ENCODE data around the gene SLC9A4. TPM values are rescaled to one million over a fixed set of nuclear protein-coding genes. Genes with fewer than 3 reads are reported as not detected.

SLC9A4 gene
- total and polyA plus RNA-seq, 2 donors (not counting 3 experiments of a cell fraction or from before 2014, with no cell fraction given), result not detected

DNA sequence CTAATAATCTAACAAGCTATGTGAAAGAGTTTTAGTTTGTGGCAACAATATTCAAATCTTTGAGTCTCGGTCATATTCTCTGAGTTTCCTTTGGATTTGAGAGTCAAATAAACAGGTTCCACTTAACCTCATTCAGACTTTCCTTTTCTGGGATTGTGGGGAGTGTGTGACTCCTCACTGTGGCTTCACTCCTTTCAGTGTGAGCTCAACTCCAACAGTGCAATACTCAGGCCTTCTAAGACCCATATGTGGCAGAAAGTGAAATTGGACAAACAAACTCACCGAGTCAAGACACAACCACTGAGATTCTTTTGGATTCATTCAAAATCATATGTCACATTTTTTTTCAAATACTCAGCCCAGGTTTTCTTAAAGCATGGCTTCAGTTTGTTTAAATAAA is 25.4 kb downstream of the SLC9A4 start:
- no peak for FAIRE-seq
- BruUV-seq (replicated peaks), result no TSS peak
- H3K4me3 ChIP-seq (replicated peaks in 1 of 3; ENCODE audit: insufficient read depth in 1 of 3, low read depth in 1 of 3, low read length in 3 of 3), result no peak overlapping the region
- no peak overlapping the region for H3K9ac ChIP-seq (replicated peaks; ENCODE audit: extremely low read depth, insufficient read depth, low read length)
- no peak overlapping the region for H2AFZ ChIP-seq (ENCODE audit: low read depth, low read length)
- H3K79me2 ChIP-seq (ENCODE audit: control insufficient read depth, insufficient read depth, low read length), result no peaks in the 10 kb centered on the region
- H3K27me3 ChIP-seq (ENCODE audit: control insufficient read depth in 2 of 2, insufficient read depth in 2 of 2, low read length in 2 of 2), result peaks cover 2 to 33% of the 10 kb centered on the region in 2 experiments
- H3K9me3 ChIP-seq (replicated peaks; ENCODE audit: control insufficient read depth, insufficient read depth, low read length), result no peaks in the 10 kb centered on the region
- POLR2A ChIA-PET, result no interaction called here
- dilution Hi-C loops (cut with MboI; ENCODE audit: extremely low pct_ligation_motif_present, low sequenced_read_pairs), result loop anchor here (25.0 kb wide), 1 partner anchor 89 kb away; no protein-coding TSS in a partner anchor
- DNase-seq (ENCODE audit: low read depth, low spot score), result no peak
- no peak overlapping the region for H3K4me2 ChIP-seq (ENCODE audit: insufficient read depth, low read length)
- TF ChIP-seq, protein P1, sequence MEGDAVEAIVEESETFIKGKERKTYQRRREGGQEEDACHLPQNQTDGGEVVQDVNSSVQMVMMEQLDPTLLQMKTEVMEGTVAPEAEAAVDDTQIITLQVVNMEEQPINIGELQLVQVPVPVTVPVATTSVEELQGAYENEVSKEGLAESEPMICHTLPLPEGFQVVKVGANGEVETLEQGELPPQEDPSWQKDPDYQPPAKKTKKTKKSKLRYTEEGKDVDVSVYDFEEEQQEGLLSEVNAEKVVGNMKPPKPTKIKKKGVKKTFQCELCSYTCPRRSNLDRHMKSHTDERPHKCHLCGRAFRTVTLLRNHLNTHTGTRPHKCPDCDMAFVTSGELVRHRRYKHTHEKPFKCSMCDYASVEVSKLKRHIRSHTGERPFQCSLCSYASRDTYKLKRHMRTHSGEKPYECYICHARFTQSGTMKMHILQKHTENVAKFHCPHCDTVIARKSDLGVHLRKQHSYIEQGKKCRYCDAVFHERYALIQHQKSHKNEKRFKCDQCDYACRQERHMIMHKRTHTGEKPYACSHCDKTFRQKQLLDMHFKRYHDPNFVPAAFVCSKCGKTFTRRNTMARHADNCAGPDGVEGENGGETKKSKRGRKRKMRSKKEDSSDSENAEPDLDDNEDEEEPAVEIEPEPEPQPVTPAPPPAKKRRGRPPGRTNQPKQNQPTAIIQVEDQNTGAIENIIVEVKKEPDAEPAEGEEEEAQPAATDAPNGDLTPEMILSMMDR (IDR thresholded peaks at IDR 0.05; ENCODE audit: extremely low read depth in 1 of 2, insufficient read depth in 1 of 2, low read depth in 1 of 2, low read length in 2 of 2), result no peak
- no peak for TF ChIP-seq FOS (IDR thresholded peaks at IDR 0.05; ENCODE audit: borderline replicate concordance, insufficient read depth, low read length)
- TF ChIP-seq GATA2 (IDR thresholded peaks at IDR 0.05; ENCODE audit: insufficient read depth, insufficient read length, low read depth, low read length), result no peak
- no peak for TF ChIP-seq MYC (IDR thresholded peaks at IDR 0.05; ENCODE audit: low read depth, low read length)
- TF ChIP-seq POLR2A (IDR thresholded peaks at IDR 0.05; ENCODE audit: low read depth, low read length), result no peak
- TF ChIP-seq, protein P2, sequence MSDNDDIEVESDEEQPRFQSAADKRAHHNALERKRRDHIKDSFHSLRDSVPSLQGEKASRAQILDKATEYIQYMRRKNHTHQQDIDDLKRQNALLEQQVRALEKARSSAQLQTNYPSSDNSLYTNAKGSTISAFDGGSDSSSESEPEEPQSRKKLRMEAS (IDR thresholded peaks at IDR 0.05; ENCODE audit: insufficient read depth, insufficient read length), result no peak
- TF ChIP-seq EZH2 (IDR thresholded peaks at IDR 0.05; ENCODE audit: borderline replicate concordance, low read depth, low read length, severe bottlenecking), result no peak
- TF ChIP-seq POLR2AphosphoS5 (IDR thresholded peaks at IDR 0.05; ENCODE audit: insufficient read depth, low read depth, low read length), result no peak
- no peak for TF ChIP-seq JUN (IDR thresholded peaks at IDR 0.05; ENCODE audit: borderline replicate concordance, insufficient read depth, insufficient read length, low read depth)
- H3K36me3 ChIP-seq (ENCODE audit: control insufficient read depth in 2 of 2, extremely low read depth in 1 of 2, insufficient read depth in 2 of 2, low read length in 2 of 2), result no peaks in the 10 kb centered on the region
- no peaks in the 10 kb centered on the region for H4K20me1 ChIP-seq (replicated peaks; ENCODE audit: control insufficient read depth, extremely low read depth, insufficient read depth, low read length)
- CTCF ChIA-PET, result interaction anchor here (1.0 to 2.5 kb wide), 2 partner anchors 19 to 25 kb away, joined by 3 to 9 read pairs; partner anchors contain the start of gene SLC9A4
- no peak overlapping the region for H3K27ac ChIP-seq (ENCODE audit: insufficient read depth, low read depth, low read length)
- intact Hi-C loops (cut with micrococcal nuclease), result no loop called here
- H3K4me1 ChIP-seq (ENCODE audit: control insufficient read depth, extremely low read depth, insufficient read depth, low read length), result no peaks in the 10 kb centered on the region
- H3K9me1 ChIP-seq (replicated peaks; ENCODE audit: control insufficient read depth, extremely low read depth, insufficient read depth, low read length), result no peaks in the 10 kb centered on the region

All from endothelial cell of umbilical vein (primary cell).